OCI-LY1 (cell line): Measurements from ENCODE around the gene WWOX.

Source experiments
- H2AFZ ChIP-seq: fragments of 200-600 bp; sonication (generic), shearing (Covaris generic); 2 replicates; pipeline ENCODE4 v1.6.0; 2014; ENCODE audit warnings: antibody characterized with exemption, mild to moderate bottlenecking, low read length
- H3F3A ChIP-seq: fragments of 200-600 bp; sonication (generic), shearing (Covaris generic); 2 replicates; pipeline ENCODE4 v1.6.0; 2014; ENCODE audit warnings: mild to moderate bottlenecking, antibody characterized with exemption, low read length, moderate library complexity; ENCODE audit not compliant: insufficient read depth
- H3K27ac ChIP-seq: fragments of 200-600 bp; sonication (generic); 2 replicates; pipeline ENCODE4 v1.5.1; 2014; ENCODE audit warnings: low read length, mixed run types, mild to moderate bottlenecking, low read depth; ENCODE audit not compliant: poor library complexity, severe bottlenecking
- H3K27me3 ChIP-seq: fragments of 200-600 bp; sonication (generic); 2 replicates; pipeline ENCODE4 v1.6.0; 2014; ENCODE audit warnings: antibody characterized with exemption, mild to moderate bottlenecking, low read length, moderate library complexity; ENCODE audit not compliant: insufficient read depth
- H3K36me3 ChIP-seq: fragments of 200-600 bp; sonication (generic); 2 replicates; pipeline ENCODE4 v1.6.1; 2014; ENCODE audit warnings: mild to moderate bottlenecking, antibody characterized with exemption, low read length, moderate library complexity, mixed read lengths; ENCODE audit not compliant: insufficient read depth
- H3K4me1 ChIP-seq: fragments of 200-600 bp; sonication (generic); 2 replicates; pipeline ENCODE4 v1.5.1; 2014; ENCODE audit warnings: mild to moderate bottlenecking, low read length, moderate library complexity; ENCODE audit not compliant: insufficient read depth, severe bottlenecking
- H3K4me2 ChIP-seq: fragments of 200-600 bp; sonication (generic), shearing (Covaris generic); 2 replicates; pipeline ENCODE4 v1.6.1; 2014; ENCODE audit warnings: low read length
- H3K4me3 ChIP-seq: fragments of 200-600 bp; sonication (generic); 2 replicates; pipeline ENCODE4 v1.5.1; 2014; ENCODE audit warnings: low read length, low read depth, mild to moderate bottlenecking, mixed read lengths; ENCODE audit not compliant: poor library complexity, severe bottlenecking
- H3K79me2 ChIP-seq: fragments of 200-600 bp; shearing (Covaris generic); 2 replicates; pipeline ENCODE4 v1.6.1; 2016; ENCODE audit warnings: mixed run types, low read length, mixed read lengths; ENCODE audit not compliant: insufficient read depth
- H3K9ac ChIP-seq: fragments of 200-600 bp; sonication (generic), shearing (Covaris generic); 2 replicates; pipeline ENCODE4 v1.6.1; 2014; ENCODE audit warnings: mild to moderate bottlenecking, low read length, mixed read lengths
- H3K9me2 ChIP-seq: fragments of 200-600 bp; sonication (generic), shearing (Covaris generic); 2 replicates; pipeline ENCODE4 v1.6.1; 2014; ENCODE audit warnings: low read depth, mild to moderate bottlenecking, low read length, mixed read lengths
- H3K9me3 ChIP-seq: fragments of 200-600 bp; shearing (Covaris generic); 2 replicates; pipeline ENCODE4 v1.6.1; 2014; ENCODE audit warnings: low read length, mixed read lengths
- H4K20me1 ChIP-seq: fragments of 200-600 bp; sonication (generic), shearing (Covaris generic); 2 replicates; pipeline ENCODE4 v1.6.0; 2016; ENCODE audit warnings: mild to moderate bottlenecking, low read length; ENCODE audit not compliant: insufficient read depth
- EZH2 ChIP-seq: fragments of 200-600 bp; sonication (generic), shearing (Covaris generic); IDR thresholded peaks from 2 replicates; pipeline ENCODE4 v1.8.0; 2017; ENCODE audit warnings: borderline replicate concordance, mixed run types, mild to moderate bottlenecking, antibody characterized with exemption, low read length, moderate library complexity, mixed read lengths
- TF ChIP-seq, protein P1 (sequence below): fragments of 200-600 bp; sonication (generic), shearing (Covaris generic); IDR thresholded peaks from 2 replicates; pipeline ENCODE4 v1.5.1; 2017; ENCODE audit warnings: mild to moderate bottlenecking, antibody characterized with exemption, low read length, moderate library complexity, mixed read lengths

Gene WWOX

DNA sequence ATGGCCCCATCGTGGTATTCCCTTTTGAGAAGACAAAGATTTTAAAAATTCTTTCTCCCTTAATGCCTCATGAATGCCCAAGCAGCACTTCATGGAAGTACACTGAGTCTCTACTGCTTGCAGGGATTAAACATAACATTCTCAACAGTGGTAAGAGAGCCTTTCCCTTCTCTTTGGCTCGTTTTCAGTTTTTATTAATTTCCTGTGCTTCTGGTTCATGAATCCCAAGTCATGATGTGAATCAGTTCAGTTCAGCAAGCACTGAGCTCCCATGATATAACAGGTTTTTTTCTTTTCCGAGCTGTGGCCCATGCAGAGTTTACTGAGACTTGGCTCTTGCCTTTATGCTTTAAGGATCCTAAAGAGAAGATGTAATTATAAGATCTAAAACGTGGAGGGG is 175.3 kb downstream of the WWOX start:
- Histone ChIP-seq H2AFZ (no peak overlapping the region), H3K4me2 (no peak overlapping the region), H3K79me2 (no peaks in the 10 kb centered on the region), H3K9me3 (no peaks in the 10 kb centered on the region), H3K9ac (no peak overlapping the region), H3F3A (no peaks in the 10 kb centered on the region), H3K27ac (no peak overlapping the region), H3K4me1 (no peaks in the 10 kb centered on the region), H4K20me1 (no peaks in the 10 kb centered on the region), H3K9me2 (no peaks in the 10 kb centered on the region), H3K36me3 (no peaks in the 10 kb centered on the region), H3K27me3 (no peaks in the 10 kb centered on the region), H3K4me3 (no peak overlapping the region)
- no peak for TF ChIP-seq EZH2
- TF ChIP-seq, protein P1, sequence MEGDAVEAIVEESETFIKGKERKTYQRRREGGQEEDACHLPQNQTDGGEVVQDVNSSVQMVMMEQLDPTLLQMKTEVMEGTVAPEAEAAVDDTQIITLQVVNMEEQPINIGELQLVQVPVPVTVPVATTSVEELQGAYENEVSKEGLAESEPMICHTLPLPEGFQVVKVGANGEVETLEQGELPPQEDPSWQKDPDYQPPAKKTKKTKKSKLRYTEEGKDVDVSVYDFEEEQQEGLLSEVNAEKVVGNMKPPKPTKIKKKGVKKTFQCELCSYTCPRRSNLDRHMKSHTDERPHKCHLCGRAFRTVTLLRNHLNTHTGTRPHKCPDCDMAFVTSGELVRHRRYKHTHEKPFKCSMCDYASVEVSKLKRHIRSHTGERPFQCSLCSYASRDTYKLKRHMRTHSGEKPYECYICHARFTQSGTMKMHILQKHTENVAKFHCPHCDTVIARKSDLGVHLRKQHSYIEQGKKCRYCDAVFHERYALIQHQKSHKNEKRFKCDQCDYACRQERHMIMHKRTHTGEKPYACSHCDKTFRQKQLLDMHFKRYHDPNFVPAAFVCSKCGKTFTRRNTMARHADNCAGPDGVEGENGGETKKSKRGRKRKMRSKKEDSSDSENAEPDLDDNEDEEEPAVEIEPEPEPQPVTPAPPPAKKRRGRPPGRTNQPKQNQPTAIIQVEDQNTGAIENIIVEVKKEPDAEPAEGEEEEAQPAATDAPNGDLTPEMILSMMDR, result no peak

DNA sequence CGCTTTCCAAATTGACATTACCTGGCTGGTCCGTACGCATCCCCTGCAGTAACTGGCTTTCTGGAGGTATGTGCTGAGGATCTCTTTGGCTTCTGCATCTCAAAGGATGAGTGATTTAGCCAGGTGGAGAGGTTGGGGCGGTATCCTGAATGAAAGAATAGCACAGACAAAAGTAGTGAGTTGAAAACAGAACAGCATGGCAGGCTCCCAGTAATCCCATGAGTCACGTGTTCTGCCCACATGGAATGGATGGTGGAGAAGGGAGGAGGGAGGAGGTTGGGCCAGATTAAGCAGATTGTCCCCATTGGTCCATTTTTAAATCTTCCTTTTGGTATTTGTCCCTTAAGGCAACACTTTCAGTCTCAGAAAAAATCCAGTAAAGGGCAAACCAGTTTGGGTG is 176.0 kb downstream of the WWOX start:
- Histone ChIP-seq H3K4me2 (no peak overlapping the region), H4K20me1 (no peaks in the 10 kb centered on the region), H3K27me3 (no peaks in the 10 kb centered on the region), H3K4me1 (no peaks in the 10 kb centered on the region), H3F3A (no peaks in the 10 kb centered on the region), H3K4me3 (no peak overlapping the region), H3K9me3 (no peaks in the 10 kb centered on the region), H3K27ac (no peak overlapping the region), H3K79me2 (no peaks in the 10 kb centered on the region), H2AFZ (no peak overlapping the region), H3K36me3 (no peaks in the 10 kb centered on the region), H3K9me2 (no peaks in the 10 kb centered on the region), H3K9ac (no peak overlapping the region)
- no peak for TF ChIP-seq EZH2
- TF ChIP-seq, protein P1, result no peak

GRCh38 chr16:78277321-78278055 is 178.0 kb downstream of the WWOX start:
- no peaks in the 10 kb centered on the region for H3K36me3 ChIP-seq
- no peak overlapping the region for H3K27ac ChIP-seq
- H4K20me1 ChIP-seq, result no peaks in the 10 kb centered on the region
- no peak overlapping the region for H3K4me3 ChIP-seq
- H3K79me2 ChIP-seq, result no peaks in the 10 kb centered on the region
- H2AFZ ChIP-seq, result no peak overlapping the region
- no peaks in the 10 kb centered on the region for H3K4me1 ChIP-seq
- no peaks in the 10 kb centered on the region for H3K27me3 ChIP-seq
- no peaks in the 10 kb centered on the region for H3K9me3 ChIP-seq
- H3K4me2 ChIP-seq, result no peak overlapping the region
- no peak overlapping the region for H3K9ac ChIP-seq
- no peaks in the 10 kb centered on the region for H3K9me2 ChIP-seq
- H3F3A ChIP-seq, result no peaks in the 10 kb centered on the region
- TF ChIP-seq, protein P1, result no peak
- TF ChIP-seq EZH2, result no peak
